ENCODE data around the gene SRPX.

SRPX gene

DNA sequence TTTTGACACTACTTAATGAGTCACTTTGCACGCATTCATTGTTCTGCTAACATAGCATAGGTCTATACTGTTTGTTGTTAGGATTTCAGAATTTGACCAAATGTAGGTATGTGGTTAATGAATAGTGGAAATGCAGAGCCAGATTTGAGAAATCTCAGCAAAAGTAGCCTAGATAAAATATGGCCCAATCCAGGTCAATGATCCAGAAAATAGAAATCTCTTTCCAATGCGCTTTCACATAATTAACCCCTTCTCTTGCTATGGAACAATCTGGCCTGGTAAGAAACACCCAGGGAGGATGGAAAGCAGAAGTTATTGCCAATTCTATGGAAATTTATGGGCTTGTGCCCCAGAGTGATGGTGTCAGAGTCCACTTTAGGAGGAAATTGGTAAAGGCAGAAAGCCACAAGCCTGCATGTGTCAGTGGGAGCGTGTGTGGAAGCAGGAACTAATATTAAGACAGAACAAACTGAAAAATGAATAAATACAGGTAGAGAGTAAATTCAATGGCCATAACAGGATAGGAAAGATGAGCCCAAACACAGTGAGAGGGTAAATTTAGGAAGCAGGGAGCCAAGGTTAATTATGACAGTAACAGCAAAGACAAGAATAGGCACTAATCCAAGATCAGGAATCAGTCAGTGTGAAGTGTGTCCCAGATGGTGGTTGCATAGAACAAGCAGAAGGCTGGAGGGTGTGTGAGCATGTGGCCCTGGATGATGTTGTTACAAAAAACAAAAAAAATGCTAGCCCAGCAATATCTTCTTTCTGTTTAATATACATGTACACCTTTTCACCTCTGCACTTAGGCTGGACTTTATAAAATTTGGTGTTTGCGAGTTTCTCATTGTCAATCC, 111.4 kb downstream of the SRPX start:
- Histone ChIP-seq H3F3A (ENCODE audit: low read depth) (no peaks in the 10 kb centered on the region), H3K4me2 (ENCODE audit: low read depth, low read length, poor library complexity, severe bottlenecking) (no peak overlapping the region), H3K36me3 (ENCODE audit: insufficient read depth, low read length) (no peaks in the 10 kb centered on the region), H3K79me2 (ENCODE audit: insufficient read depth, low read length) (no peaks in the 10 kb centered on the region), H3K9ac (ENCODE audit: low read depth, low read length, poor library complexity, severe bottlenecking) (no peak overlapping the region), H3K27me3 (ENCODE audit: insufficient read depth, low read length, poor library complexity, severe bottlenecking) (no peaks in the 10 kb centered on the region), H4K20me1 (ENCODE audit: insufficient read depth, low read length, poor library complexity, severe bottlenecking) (no peaks in the 10 kb centered on the region), H3K9me3 (ENCODE audit: insufficient read depth, low read depth, low read length) (no peaks in the 10 kb centered on the region), H3K4me3 (ENCODE audit: low read length, poor library complexity, severe bottlenecking) (no peak overlapping the region), H3K9me2 (replicated peaks; ENCODE audit: low read depth, low read length) (no peaks in the 10 kb centered on the region), H3K4me1 (ENCODE audit: insufficient read depth, low read length, poor library complexity, severe bottlenecking) (peaks cover 9% of the 10 kb centered on the region), H2AFZ (ENCODE audit: low read length) (no peak overlapping the region)
- TF ChIP-seq, protein P1, sequence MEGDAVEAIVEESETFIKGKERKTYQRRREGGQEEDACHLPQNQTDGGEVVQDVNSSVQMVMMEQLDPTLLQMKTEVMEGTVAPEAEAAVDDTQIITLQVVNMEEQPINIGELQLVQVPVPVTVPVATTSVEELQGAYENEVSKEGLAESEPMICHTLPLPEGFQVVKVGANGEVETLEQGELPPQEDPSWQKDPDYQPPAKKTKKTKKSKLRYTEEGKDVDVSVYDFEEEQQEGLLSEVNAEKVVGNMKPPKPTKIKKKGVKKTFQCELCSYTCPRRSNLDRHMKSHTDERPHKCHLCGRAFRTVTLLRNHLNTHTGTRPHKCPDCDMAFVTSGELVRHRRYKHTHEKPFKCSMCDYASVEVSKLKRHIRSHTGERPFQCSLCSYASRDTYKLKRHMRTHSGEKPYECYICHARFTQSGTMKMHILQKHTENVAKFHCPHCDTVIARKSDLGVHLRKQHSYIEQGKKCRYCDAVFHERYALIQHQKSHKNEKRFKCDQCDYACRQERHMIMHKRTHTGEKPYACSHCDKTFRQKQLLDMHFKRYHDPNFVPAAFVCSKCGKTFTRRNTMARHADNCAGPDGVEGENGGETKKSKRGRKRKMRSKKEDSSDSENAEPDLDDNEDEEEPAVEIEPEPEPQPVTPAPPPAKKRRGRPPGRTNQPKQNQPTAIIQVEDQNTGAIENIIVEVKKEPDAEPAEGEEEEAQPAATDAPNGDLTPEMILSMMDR (conservative IDR thresholded peaks at IDR 0.05; ENCODE audit: low read length), result no peak
- no peak for TF ChIP-seq EZH2phosphoT487 (IDR thresholded peaks at IDR 0.05; ENCODE audit: borderline replicate concordance)

GRCh38 chrX:38108364-38108763, 112.3 kb downstream of the SRPX start:
- Histone ChIP-seq H3K79me2 (ENCODE audit: insufficient read depth, low read length) (no peaks in the 10 kb centered on the region), H3K4me1 (ENCODE audit: insufficient read depth, low read length, poor library complexity, severe bottlenecking) (peaks cover 16% of the 10 kb centered on the region), H2AFZ (ENCODE audit: low read length) (no peak overlapping the region), H4K20me1 (ENCODE audit: insufficient read depth, low read length, poor library complexity, severe bottlenecking) (no peaks in the 10 kb centered on the region), H3K36me3 (ENCODE audit: insufficient read depth, low read length) (no peaks in the 10 kb centered on the region), H3K9me3 (ENCODE audit: insufficient read depth, low read depth, low read length) (no peaks in the 10 kb centered on the region), H3K9ac (ENCODE audit: low read depth, low read length, poor library complexity, severe bottlenecking) (no peak overlapping the region), H3F3A (ENCODE audit: low read depth) (no peaks in the 10 kb centered on the region), H3K4me2 (ENCODE audit: low read depth, low read length, poor library complexity, severe bottlenecking) (no peak overlapping the region), H3K4me3 (ENCODE audit: low read length, poor library complexity, severe bottlenecking) (no peak overlapping the region), H3K27me3 (ENCODE audit: insufficient read depth, low read length, poor library complexity, severe bottlenecking) (no peaks in the 10 kb centered on the region), H3K9me2 (replicated peaks; ENCODE audit: low read depth, low read length) (no peaks in the 10 kb centered on the region)
- TF ChIP-seq EZH2phosphoT487 (IDR thresholded peaks at IDR 0.05; ENCODE audit: borderline replicate concordance), result no peak

GRCh38 chrX:38106991-38107655, 113.5 kb downstream of the SRPX start:
- Histone ChIP-seq H3K79me2 (ENCODE audit: insufficient read depth, low read length) (no peaks in the 10 kb centered on the region), H4K20me1 (ENCODE audit: insufficient read depth, low read length, poor library complexity, severe bottlenecking) (no peaks in the 10 kb centered on the region), H3K4me2 (ENCODE audit: low read depth, low read length, poor library complexity, severe bottlenecking) (no peak overlapping the region), H3K27me3 (ENCODE audit: insufficient read depth, low read length, poor library complexity, severe bottlenecking) (no peaks in the 10 kb centered on the region), H3K9me2 (replicated peaks; ENCODE audit: low read depth, low read length) (no peaks in the 10 kb centered on the region), H2AFZ (ENCODE audit: low read length) (no peak overlapping the region), H3K9me3 (ENCODE audit: insufficient read depth, low read depth, low read length) (no peaks in the 10 kb centered on the region), H3K4me3 (ENCODE audit: low read length, poor library complexity, severe bottlenecking) (no peak overlapping the region), H3K4me1 (ENCODE audit: insufficient read depth, low read length, poor library complexity, severe bottlenecking) (peaks cover 16% of the 10 kb centered on the region), H3F3A (ENCODE audit: low read depth) (no peaks in the 10 kb centered on the region), H3K36me3 (ENCODE audit: insufficient read depth, low read length) (no peaks in the 10 kb centered on the region), H3K9ac (ENCODE audit: low read depth, low read length, poor library complexity, severe bottlenecking) (no peak overlapping the region)
- TF ChIP-seq EZH2phosphoT487 (IDR thresholded peaks at IDR 0.05; ENCODE audit: borderline replicate concordance), result no peak
- TF ChIP-seq, protein P1 (conservative IDR thresholded peaks at IDR 0.05; ENCODE audit: low read length), result no peak

All from Loucy (cell line).